Neutrophil (primary cell): ENCODE results near the gene DOCK9.

Experiments
- H3K27ac ChIP-seq: fragments of 200-600 bp; sonication (generic); 2 replicates; pipeline ENCODE4 v1.5.1; 2016; ENCODE audit warnings: mild to moderate bottlenecking, moderate library complexity
- H3K27me3 ChIP-seq: fragments of 200-600 bp; sonication (generic); 2 replicates; pipeline ENCODE4 v1.6.0; 2016; ENCODE audit warnings: mild to moderate bottlenecking
- H3K36me3 ChIP-seq: fragments of 200-600 bp; sonication (generic); 2 replicates; pipeline ENCODE4 v1.5.1; 2017
- H3K4me1 ChIP-seq, 2 experiments: fragments of 200-600 bp in 1 of 2; sonication (generic) in 1 of 2; 1 replicate in 1 of 2; 2 replicates in 1 of 2; pipeline versions ENCODE4 v1.5.1 to v1.6.1; 2013 to 2016; ENCODE audit warnings: low read depth in 1 of 2, low read length in 1 of 2, mild to moderate bottlenecking in 1 of 2, moderate library complexity in 1 of 2; ENCODE audit not compliant: control insufficient read depth in 1 of 2, insufficient read depth in 1 of 2
- H3K4me3 ChIP-seq, 2 experiments: fragments of 200-600 bp in 1 of 2; sonication (generic) in 1 of 2; 1 replicate in 1 of 2; 2 replicates in 1 of 2; pipeline ENCODE4 v1.5.1; 2013 to 2016; ENCODE audit warnings: low read depth in 1 of 2, low read length in 1 of 2, mild to moderate bottlenecking in 1 of 2, moderate library complexity in 1 of 2
- H3K9me3 ChIP-seq: fragments of 200-600 bp; sonication (generic); 2 replicates; pipeline ENCODE4 v1.5.1; 2016
- CTCF ChIP-seq: fragments of 200-600 bp; sonication (generic); IDR thresholded peaks from 2 replicates; pipeline ENCODE4 v1.5.1; 2016; ENCODE audit warnings: antibody characterized with exemption

Gene DOCK9

GRCh38 chr13:98957731-98958442 is 20.0 kb downstream of the DOCK9 start:
- H3K27me3 ChIP-seq = peaks cover 28% of the 10 kb centered on the region
- no peaks in the 10 kb centered on the region for H3K9me3 ChIP-seq
- no peak overlapping the region for H3K4me3 ChIP-seq
- H3K36me3 ChIP-seq = no peaks in the 10 kb centered on the region
- H3K27ac ChIP-seq = no peak overlapping the region
- TF ChIP-seq CTCF = no peak
- no peaks in the 10 kb centered on the region for H3K4me1 ChIP-seq

- H3K27me3 ChIP-seq = peaks cover 19% of the 10 kb centered on the region
- no peak overlapping the region for H3K27ac ChIP-seq
- no peak for TF ChIP-seq CTCF
- no peaks in the 10 kb centered on the region for H3K4me1 ChIP-seq
- no peaks in the 10 kb centered on the region for H3K9me3 ChIP-seq
- no peaks in the 10 kb centered on the region for H3K36me3 ChIP-seq
- H3K4me3 ChIP-seq = no peak overlapping the region
Observed at GRCh38 chr13:98955336-98955735, 22.5 kb downstream of the DOCK9 start.

- no peak for TF ChIP-seq CTCF
- Histone ChIP-seq H3K27ac (no peak overlapping the region), H3K9me3 (no peaks in the 10 kb centered on the region), H3K4me1 (no peaks in the 10 kb centered on the region), H3K36me3 (no peaks in the 10 kb centered on the region), H3K27me3 (peaks cover 17% of the 10 kb centered on the region), H3K4me3 (no peak overlapping the region)
Observed at GRCh38 chr13:98954313-98954712, 23.6 kb downstream of the DOCK9 start.

GRCh38 chr13:98951266-98951665 is 26.6 kb downstream of the DOCK9 start:
- Histone ChIP-seq H3K27ac (no peak overlapping the region), H3K4me3 (no peak overlapping the region), H3K36me3 (no peaks in the 10 kb centered on the region), H3K9me3 (no peaks in the 10 kb centered on the region), H3K27me3 (peaks cover 37% of the 10 kb centered on the region), H3K4me1 (no peaks in the 10 kb centered on the region)
- TF ChIP-seq CTCF = no peak

- H3K4me3 ChIP-seq = no peak overlapping the region
Observed at GRCh38 chr13:98950705-98951104, 27.2 kb downstream of the DOCK9 start.

More at GRCh38 chr13:98950705-98951104, 27.2 kb downstream of the DOCK9 start:
- no peaks in the 10 kb centered on the region for H3K4me1 ChIP-seq
- TF ChIP-seq CTCF = no peak
- H3K27me3 ChIP-seq = peaks cover 40% of the 10 kb centered on the region
- H3K9me3 ChIP-seq = no peaks in the 10 kb centered on the region
- H3K27ac ChIP-seq = no peak overlapping the region
- H3K36me3 ChIP-seq = no peaks in the 10 kb centered on the region
